ENCODE data around the gene KCNJ15.

KCNJ15 gene

GRCh38 chr21:38254970-38255369 lies 1.8 kb upstream of the KCNJ15 start:
- no peak overlapping the region for H3K4me3 ChIP-seq (ENCODE audit: low read length)
- no peak for TF ChIP-seq CTCF (conservative IDR thresholded peaks at IDR 0.05; ENCODE audit: low read length)
- DNase-seq (ENCODE audit: low read depth) = no peak

- TF ChIP-seq CTCF (conservative IDR thresholded peaks at IDR 0.05; ENCODE audit: low read length) = no peak
- DNase-seq (ENCODE audit: low read depth) = no peak
- H3K4me3 ChIP-seq (ENCODE audit: low read length) = no peak overlapping the region
Observed at GRCh38 chr21:38255571-38256117, 1.1 kb upstream of the KCNJ15 start.

- H3K4me3 ChIP-seq (ENCODE audit: low read length) = no peak overlapping the region
- no peak for TF ChIP-seq CTCF (conservative IDR thresholded peaks at IDR 0.05; ENCODE audit: low read length)
- no peak for DNase-seq (ENCODE audit: low read depth)
Observed at GRCh38 chr21:38257667-38258066, 876 bp downstream of the KCNJ15 start.

- DNase-seq (ENCODE audit: low read depth) = peak; percentile 64
- no peak for TF ChIP-seq CTCF (conservative IDR thresholded peaks at IDR 0.05; ENCODE audit: low read length)
- no peak overlapping the region for H3K4me3 ChIP-seq (ENCODE audit: low read length)
Observed at GRCh38 chr21:38258521-38259485, 2.0 kb downstream of the KCNJ15 start.

- no peak for TF ChIP-seq CTCF (conservative IDR thresholded peaks at IDR 0.05; ENCODE audit: low read length)
- no peak for DNase-seq (ENCODE audit: low read depth)
- H3K4me3 ChIP-seq (ENCODE audit: low read length) = no peak overlapping the region
Observed at GRCh38 chr21:38259665-38260064, 2.9 kb downstream of the KCNJ15 start.

- TF ChIP-seq CTCF (conservative IDR thresholded peaks at IDR 0.05; ENCODE audit: low read length) = no peak
- no peak for DNase-seq (ENCODE audit: low read depth)
- H3K4me3 ChIP-seq (ENCODE audit: low read length) = no peak overlapping the region
Observed at GRCh38 chr21:38260426-38260825, 3.6 kb downstream of the KCNJ15 start.

- TF ChIP-seq CTCF (conservative IDR thresholded peaks at IDR 0.05; ENCODE audit: low read length) = no peak
Observed at GRCh38 chr21:38261851-38262250, 5.1 kb downstream of the KCNJ15 start.

More at GRCh38 chr21:38261851-38262250, 5.1 kb downstream of the KCNJ15 start:
- peak; percentile 49 for DNase-seq (ENCODE audit: low read depth)
- H3K4me3 ChIP-seq (ENCODE audit: low read length) = no peak overlapping the region

Measured in AG10803 (cell line).